Small intestine (tissue), 7 donors: Measurements from ENCODE around the gene PGBD1. TPM values are rescaled to one million over a fixed set of nuclear protein-coding genes. Genes with fewer than 3 reads are reported as not detected.

Experiments
- DNase-seq, 2 donors: peaks; one replicate each; pipeline versions ENCODE4 v3.0.0 to v3.0.0-alpha.2; 2013
- FAIRE-seq: peaks from 2 replicates; lab custom pipeline; 2012; peaks lifted over from hg19 to GRCh38; lab: Jason Lieb, UNC
- H3K27ac ChIP-seq, 3 donors: one replicate each; pipeline ENCODE4 v1.5.1; 2013; ENCODE audit warnings: low read length in 2 of 3, mild to moderate bottlenecking in 2 of 3, control low read depth in 1 of 3, inconsistent platforms in 1 of 3, low read depth in 1 of 3, moderate library complexity in 1 of 3
- H3K27me3 ChIP-seq, 3 donors: one replicate each; pipeline ENCODE4 v1.6.1; 2013; ENCODE audit warnings: low read length in 3 of 3, inconsistent platforms in 1 of 3; ENCODE audit not compliant: control insufficient read depth in 3 of 3, insufficient read depth in 3 of 3
- H3K36me3 ChIP-seq, 3 donors: one replicate each; pipeline ENCODE4 v1.6.1; 2013; ENCODE audit warnings: low read length in 3 of 3, inconsistent platforms in 1 of 3, low read depth in 1 of 3, mild to moderate bottlenecking in 1 of 3, moderate library complexity in 1 of 3; ENCODE audit not compliant: control insufficient read depth in 3 of 3, insufficient read depth in 2 of 3
- H3K4me1 ChIP-seq, 3 donors: one replicate each; pipeline ENCODE4 v1.6.1; 2013; ENCODE audit warnings: low read length in 2 of 3, inconsistent platforms in 1 of 3, low read depth in 1 of 3, mild to moderate bottlenecking in 1 of 3, moderate library complexity in 1 of 3; ENCODE audit not compliant: control insufficient read depth in 3 of 3, insufficient read depth in 2 of 3
- H3K4me3 ChIP-seq, 3 donors: one replicate each; pipeline ENCODE4 v1.5.1; 2013; ENCODE audit warnings: low read length in 3 of 3, control low read depth in 1 of 3, inconsistent platforms in 1 of 3, low read depth in 1 of 3, mild to moderate bottlenecking in 1 of 3, moderate library complexity in 1 of 3
- H3K9me3 ChIP-seq, 2 donors: one replicate each; pipeline ENCODE4 v1.6.1; 2013; ENCODE audit warnings: low read depth in 1 of 2, low read length in 1 of 2; ENCODE audit not compliant: control insufficient read depth in 2 of 2, insufficient read depth in 1 of 2
- WGBS, 3 donors: extraction: QIAGEN DNeasy Blood & Tissue Kit; methylation state at CpG; one replicate each; pipeline ENCODE4 v1.1.7; 2013; 5-methylcytosine and 5-hydroxymethylcytosine counted together
- polyA plus RNA-seq, 4 donors: library from polyadenylated mRNA; stranded (reverse) in 3 of 4; unstranded in 1 of 4; fragments of 200-250 nt in 3 of 4; fragments of 120-200 nt in 1 of 4; gene quantifications; one replicate each; pipeline versions ENCODE4 v1.2.1 to v1.2.3, GENCODE V29; 2013
- donor health status: healthy with polysubstance abuse.
- donor health status: control.
- donor health status: control.
- donor health status: Bipolar disorder and iron deficiency.
- donor health status: healthy.

The PGBD1 gene
- polyA plus RNA-seq, 4 donors = 0.81 to 3.2 (median 1.2) TPM

GRCh38 chr6:28250747-28251146 lies 30.6 kb upstream of the PGBD1 start:
- 79 to 87% (median 83%) methylated on average over 2 of the region's 2 CpGs for WGBS, 3 donors
- peaks cover 4 to 17% (median 4%) of the 10 kb centered on the region in 3 donors for H3K36me3 ChIP-seq
- no peak for DNase-seq
- H3K4me1 ChIP-seq = peaks cover 0 to 10% (median 7%) of the 10 kb centered on the region in 3 donors
- H3K4me3 ChIP-seq = peak overlapping the region in 1 of 3 donors; percentile 88
- no peaks in the 10 kb centered on the region for H3K27me3 ChIP-seq
- FAIRE-seq = no peak
- H3K9me3 ChIP-seq = no peaks in the 10 kb centered on the region
- no peak overlapping the region for H3K27ac ChIP-seq

- peaks cover 0 to 10% (median 7%) of the 10 kb centered on the region in 3 donors for H3K4me1 ChIP-seq
- H3K27ac ChIP-seq = peak overlapping the region in 2 of 3 donors; percentile 45 to 51
Measured at GRCh38 chr6:28251661-28252008, 29.7 kb upstream of the PGBD1 start.

GRCh38 chr6:28252009-28252975 lies 29.1 kb upstream of the PGBD1 start, which contains the start of gene ZKSCAN4:
TSS of gene ZKSCAN4 (minus strand) at chr6:28252269. CDS start at chr6:28251980, 289 bp downstream.
- WGBS, 3 donors = 7 to 8% (median 7%) methylated on average over 14 of the region's 14 CpGs
- Histone ChIP-seq H3K27me3 (no peaks in the 10 kb centered on the region), H3K4me1 (peaks cover 0 to 10% (median 7%) of the 10 kb centered on the region in 3 donors), H3K4me3 (peak within 1 kb of the TSS; percentile 72 to 88 (median 87)), H3K9me3 (no peaks in the 10 kb centered on the region), H3K27ac (peak within 1 kb of the TSS in 2 of 3 donors; percentile 45 to 51), H3K36me3 (peaks cover 0 to 8% (median 2%) of the 10 kb centered on the region in 3 donors)
- FAIRE-seq = no peak
- DNase-seq = peak; percentile 84 to 95

More at GRCh38 chr6:28251661-28252008, 29.7 kb upstream of the PGBD1 start:
- H3K27me3 ChIP-seq = no peaks in the 10 kb centered on the region
- H3K36me3 ChIP-seq = peaks cover 0 to 10% (median 2%) of the 10 kb centered on the region in 3 donors
- WGBS, 3 donors = 0 to 1% (median 0%) methylated on average over 24 to 25 of the region's 25 CpGs
- FAIRE-seq (no peak), DNase-seq (peak in 1 of 2 donors; percentile 21)
- H3K9me3 ChIP-seq = no peaks in the 10 kb centered on the region
- peak overlapping the region; percentile 72 to 88 (median 87) for H3K4me3 ChIP-seq

GRCh38 chr6:28254121-28254519 lies 27.3 kb upstream of the PGBD1 start:
- WGBS, 3 donors = 81 to 100% (median 85%) methylated on average over 1 of the region's 1 CpG
- DNase-seq (no peak), FAIRE-seq (no peak)
- Histone ChIP-seq H3K9me3 (peaks cover 0 to 9% of the 10 kb centered on the region in 2 donors), H3K27me3 (peaks cover 0 to 10% (median 0%) of the 10 kb centered on the region in 3 donors), H3K4me1 (peaks cover 0 to 15% (median 7%) of the 10 kb centered on the region in 3 donors), H3K36me3 (no peaks in the 10 kb centered on the region), H3K4me3 (no peak overlapping the region), H3K27ac (no peak overlapping the region)

GRCh38 chr6:28257042-28257441 lies 24.3 kb upstream of the PGBD1 start:
- H3K27me3 ChIP-seq = peaks cover 0 to 21% (median 0%) of the 10 kb centered on the region in 3 donors
- peaks cover 0 to 26% of the 10 kb centered on the region in 2 donors for H3K9me3 ChIP-seq
- WGBS, 3 donors = 0% methylated on average over 1 of the region's 1 CpG
- H3K4me1 ChIP-seq = peaks cover 0 to 11% (median 2%) of the 10 kb centered on the region in 3 donors
- FAIRE-seq = no peak
- DNase-seq = no peak
- H3K36me3 ChIP-seq = no peaks in the 10 kb centered on the region
- no peak overlapping the region for H3K27ac ChIP-seq
- H3K4me3 ChIP-seq = no peak overlapping the region

DNA sequence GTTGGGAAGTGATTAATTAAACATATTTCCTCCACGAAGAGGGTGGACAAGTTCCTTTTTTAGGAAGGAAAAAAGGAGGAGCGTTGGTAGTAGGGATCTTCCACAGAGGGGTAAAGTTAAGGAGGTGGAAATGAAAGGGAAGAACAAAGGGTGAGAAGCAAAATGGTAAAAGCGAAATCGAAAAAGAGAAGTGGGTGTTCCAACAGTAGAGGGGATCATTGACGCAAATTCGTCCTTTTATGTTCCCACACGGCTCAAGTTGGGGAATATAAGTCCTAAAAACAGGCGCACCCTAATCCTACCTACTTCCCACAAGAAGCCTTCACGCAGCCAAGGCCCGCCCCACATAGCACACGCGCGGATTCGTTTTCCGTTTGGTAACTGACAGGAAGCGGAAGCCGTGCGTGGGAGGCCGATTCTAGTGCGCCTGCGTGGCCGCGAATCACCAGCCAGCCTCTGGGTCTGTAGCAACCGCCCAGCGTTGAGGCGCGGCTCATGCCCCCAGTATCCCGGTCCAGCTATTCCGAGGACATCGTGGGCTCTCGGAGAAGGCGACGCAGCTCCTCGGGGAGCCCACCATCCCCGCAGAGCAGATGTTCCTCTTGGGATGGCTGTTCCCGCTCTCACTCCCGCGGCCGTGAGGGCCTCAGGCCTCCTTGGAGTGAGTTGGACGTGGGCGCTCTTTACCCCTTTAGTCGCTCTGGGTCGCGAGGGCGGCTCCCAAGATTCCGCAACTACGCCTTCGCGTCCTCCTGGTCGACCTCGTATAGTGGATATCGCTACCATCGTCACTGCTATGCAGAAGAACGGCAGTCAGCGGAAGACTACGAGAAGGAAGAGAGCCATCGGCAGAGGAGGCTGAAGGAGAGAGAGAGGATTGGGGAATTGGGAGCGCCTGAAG lies 22.2 kb upstream of the PGBD1 start, which contains the start of gene NKAPL:
Gene NKAPL (plus strand): TSS at position 421 of the 901 bp plus-strand sequence. CDS start 75 bp downstream, at position 496.
- 31 to 53% (median 50%) methylated on average over 58 of the region's 58 CpGs for WGBS, 3 donors
- FAIRE-seq = no peak
- H3K36me3 ChIP-seq = no peaks in the 10 kb centered on the region
- peak within 1 kb of the TSS in 2 of 3 donors; percentile 4 to 45 for H3K4me3 ChIP-seq
- peaks cover 0 to 24% (median 0%) of the 10 kb centered on the region in 3 donors for H3K27me3 ChIP-seq
- H3K27ac ChIP-seq = peak within 1 kb of the TSS in 1 of 3 donors; percentile 37
- DNase-seq = peak; percentile 58 to 77
- peaks cover 0 to 7% (median 0%) of the 10 kb centered on the region in 3 donors for H3K4me1 ChIP-seq
- peaks cover 0 to 27% of the 10 kb centered on the region in 2 donors for H3K9me3 ChIP-seq

DNA sequence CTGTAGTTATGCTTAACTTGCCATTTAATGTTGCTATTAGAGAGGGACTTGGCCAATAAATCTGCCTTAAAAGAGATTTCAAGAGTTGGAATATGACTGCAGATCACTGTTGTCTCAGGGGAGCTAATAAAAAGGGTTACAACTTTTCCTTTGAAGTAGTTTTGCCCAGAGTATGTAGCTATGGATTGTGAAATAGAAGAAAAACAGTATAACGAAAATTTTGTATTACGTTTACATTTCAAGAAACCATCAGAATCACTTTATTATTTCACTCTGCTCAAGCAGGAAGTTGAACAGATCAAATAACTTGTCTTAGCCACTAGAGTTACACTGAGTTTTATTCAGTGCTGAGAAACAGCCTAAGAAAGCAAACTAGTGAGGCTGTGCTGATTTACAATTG lies 17.4 kb upstream of the PGBD1 start:
- H3K4me3 ChIP-seq = no peak overlapping the region
- H3K27me3 ChIP-seq = peaks cover 0 to 17% (median 0%) of the 10 kb centered on the region in 3 donors
- peaks cover 0 to 5% (median 4%) of the 10 kb centered on the region in 3 donors for H3K4me1 ChIP-seq
- H3K27ac ChIP-seq = no peak overlapping the region
- FAIRE-seq (no peak), DNase-seq (no peak)
- 53 to 69% (median 59%) methylated on average over 2 of the region's 2 CpGs for WGBS, 3 donors
- peaks cover 0 to 3% (median 0%) of the 10 kb centered on the region in 3 donors for H3K36me3 ChIP-seq
- H3K9me3 ChIP-seq = peaks cover 0 to 20% of the 10 kb centered on the region in 2 donors
